ENCODE data around the gene ZNF345.

ZNF345 gene

DNA sequence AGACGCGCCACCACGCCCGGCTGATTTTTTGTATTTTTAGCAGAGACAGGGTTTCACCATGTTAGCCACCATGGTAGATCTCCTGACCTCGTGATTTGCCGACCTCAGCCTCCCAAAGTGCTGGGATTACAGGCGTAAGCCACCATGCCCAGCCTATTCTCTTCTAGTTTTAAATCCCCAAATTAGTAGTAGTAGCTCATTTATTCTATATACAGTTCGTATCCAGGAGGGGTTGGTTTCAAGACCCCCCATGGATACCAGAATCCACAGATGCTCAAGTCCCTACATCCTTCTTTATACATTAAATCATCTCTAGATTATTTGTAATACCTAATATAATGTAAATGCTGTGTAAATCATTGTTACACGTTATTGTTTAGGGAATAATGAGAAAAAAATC lies 67.4 kb downstream of the ZNF345 start:
- no peak for DNase-seq
